Frontal cortex (tissue), 1 donor: Measurements from ENCODE around the gene SEC24C. TPM values are rescaled to one million over a fixed set of nuclear protein-coding genes. Genes with fewer than 3 reads are reported as not detected.

Experiments used
- small RNA-seq: library from RNA; depleted of rRNA; stranded (forward); fragments of <200 nt; gene quantifications from one replicate; pipeline ENCODE3, GENCODE V24; 2014
- total RNA-seq: library from RNA; depleted of rRNA; stranded (reverse); fragments of >200 nt; gene quantifications from one replicate; pipeline ENCODE4 v1.2.3, GENCODE V29; 2014

Gene SEC24C
- total RNA-seq, 1 donor from 2014 or later = 41.6 TPM

Small RNA genes lying within 50 kb of the gene (small RNA-seq; reads per million reads assigned to genes)
- gene AC022400.4 (not detected), gene AC022400.9 (not detected), gene RNA5SP320 (not detected), gene ZSWIM8-AS1 (not detected)

Other genes starting within 250 kb of the SEC24C start
- gene PPP3CB, start 248.3 kb upstream of the SEC24C start, total RNA-seq = 111 TPM
- 32.6 TPM for gene USP54, start 153.0 kb upstream of the SEC24C start, total RNA-seq
- 0.41 TPM for gene MYOZ1, start 102.9 kb upstream of the SEC24C start, total RNA-seq
- gene SYNPO2L, start 88.3 kb upstream of the SEC24C start, total RNA-seq = not detected
- 12.2 TPM for gene AGAP5, start 46.3 kb upstream of the SEC24C start, total RNA-seq
- 16.7 TPM for gene CHCHD1, start 37.7 kb downstream of the SEC24C start, total RNA-seq
- 31.8 TPM for gene ZSWIM8, start 41.2 kb downstream of the SEC24C start, total RNA-seq
- gene NDST2, start 67.2 kb downstream of the SEC24C start, total RNA-seq = 7.7 TPM
- 50.1 TPM for gene CAMK2G, start 130.2 kb downstream of the SEC24C start, total RNA-seq
- 0.82 TPM for gene PLAU, start 166.8 kb downstream of the SEC24C start, total RNA-seq